HK-2 (cell line): ENCODE results near the gene PDZRN3.

Experiments
- DNase-seq: peaks from one replicate; pipeline ENCODE4 v3.0.0-alpha.2; 2018; ENCODE audit not compliant: unreplicated experiment

Gene PDZRN3

DNA sequence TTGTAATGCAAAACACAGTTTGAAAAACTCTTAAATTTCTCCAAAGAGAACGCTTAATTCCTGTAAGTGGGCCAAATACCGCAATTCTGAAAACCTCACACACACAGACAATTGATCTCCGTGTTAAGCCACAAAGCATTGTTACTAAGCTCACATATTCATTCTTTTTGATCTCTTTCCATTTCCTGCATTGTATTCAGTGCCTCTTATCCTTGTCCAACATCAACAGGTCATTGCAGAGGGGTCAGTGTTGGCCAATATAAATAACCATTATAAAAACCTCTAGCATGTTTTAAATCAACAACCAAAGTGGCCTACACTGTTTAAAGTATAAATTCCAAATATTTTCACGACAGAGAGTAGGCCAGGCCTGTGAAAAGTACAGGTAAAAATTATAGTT is 171.1 kb downstream of the PDZRN3 start:
- DNase-seq: no peak

GRCh38 chr3:73452729-73453128 is 172.0 kb downstream of the PDZRN3 start:
- no peak for DNase-seq

DNA sequence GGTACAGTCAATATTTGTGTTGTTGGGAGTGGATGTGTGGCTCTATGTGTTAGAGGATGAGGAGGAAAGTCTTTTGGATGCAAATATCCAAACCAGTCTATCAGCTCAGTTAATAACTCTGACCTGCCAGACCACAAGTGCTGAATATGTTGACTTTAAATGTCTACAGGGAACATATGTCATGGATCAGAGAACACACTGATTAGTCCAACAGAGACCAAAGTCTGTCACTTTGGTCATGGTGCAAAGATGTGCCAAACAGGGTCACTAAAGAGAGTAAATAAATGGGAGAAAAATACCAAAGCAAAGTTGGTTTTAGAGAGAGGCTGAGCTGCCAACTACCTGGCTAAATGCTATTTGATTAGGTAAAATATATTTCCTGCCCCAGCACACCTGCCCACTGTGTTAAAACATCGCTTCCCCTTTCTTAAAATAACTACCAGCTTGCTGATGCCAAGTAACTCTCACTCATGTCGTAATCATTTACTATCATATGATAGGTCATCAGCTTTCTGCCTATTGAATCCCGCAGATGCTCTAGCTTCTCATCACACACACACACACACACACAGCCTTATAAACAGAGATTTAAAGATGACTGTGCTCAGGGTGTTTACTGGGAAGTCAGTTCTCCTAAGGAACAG is 173.3 kb downstream of the PDZRN3 start:
- DNase-seq: no peak

GRCh38 chr3:73449774-73450173 is 175.0 kb downstream of the PDZRN3 start:
- DNase-seq: no peak

- no peak for DNase-seq
These were observed 175.9 kb downstream of the PDZRN3 start for GRCh38 chr3:73448761-73449301.

DNA sequence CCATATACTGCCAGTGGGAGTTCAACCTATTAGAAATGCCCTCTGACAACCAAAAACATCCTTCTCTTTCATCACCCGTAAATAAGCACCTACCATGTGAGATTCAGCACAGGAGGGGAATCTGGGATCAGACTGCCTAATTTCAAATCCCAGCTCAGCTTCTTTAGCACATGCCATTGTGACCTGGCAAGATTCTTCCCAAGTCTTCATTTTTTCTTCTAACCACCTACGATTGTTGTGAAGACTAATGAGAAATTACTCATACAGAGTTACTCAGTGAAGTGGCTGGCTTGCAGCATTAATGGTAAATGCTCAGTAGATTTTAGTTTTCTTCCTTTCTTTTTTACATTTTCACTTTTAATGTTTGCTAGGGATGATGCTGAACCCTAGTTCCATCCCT is 176.7 kb downstream of the PDZRN3 start:
- DNase-seq: no peak

DNA sequence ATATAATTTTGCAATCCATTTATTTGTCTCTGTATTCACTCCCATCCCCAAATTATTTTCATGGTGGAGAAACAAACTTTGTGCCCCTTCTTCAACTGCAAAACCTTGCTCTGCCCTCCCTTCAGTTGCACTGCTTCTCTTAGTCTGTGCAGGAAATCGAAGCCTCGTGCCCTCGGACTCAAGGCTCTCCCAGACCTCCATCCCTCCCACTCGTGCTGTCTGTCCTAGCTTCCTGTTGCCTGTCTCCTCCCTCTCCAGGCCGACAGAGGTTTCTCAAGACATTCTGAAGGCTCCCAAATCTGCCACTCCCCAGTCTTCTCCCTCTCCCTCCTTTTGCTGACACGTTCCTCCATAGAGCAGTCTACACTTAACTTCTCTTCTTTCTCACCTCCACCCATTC is 177.6 kb downstream of the PDZRN3 start:
- no peak for DNase-seq

- no peak for DNase-seq
These were observed 178.2 kb downstream of the PDZRN3 start for GRCh38 chr3:73446467-73447110.

- no peak for DNase-seq
These were observed 181.9 kb downstream of the PDZRN3 start for GRCh38 chr3:73442886-73443285.

DNA sequence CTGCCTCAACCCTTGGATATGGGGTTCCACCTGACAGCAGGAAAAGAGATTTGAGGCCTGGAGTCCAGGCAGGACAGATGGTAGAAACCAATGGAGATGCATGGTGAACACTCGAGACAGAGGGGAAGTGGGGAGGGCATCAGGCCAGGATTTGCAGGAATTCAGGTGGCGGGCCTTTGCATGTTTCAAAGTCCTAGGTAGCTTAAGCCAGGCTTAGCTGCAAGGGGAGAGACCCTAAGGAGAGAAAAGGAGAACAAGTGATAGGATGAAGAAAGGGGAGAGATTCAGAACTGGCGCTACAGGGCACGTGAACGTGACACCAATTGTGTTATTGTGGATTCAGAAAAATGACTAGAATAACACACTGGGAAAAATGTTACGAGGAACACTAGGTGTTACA is 182.6 kb downstream of the PDZRN3 start:
- no peak for DNase-seq

GRCh38 chr3:73437828-73438227 is 186.9 kb downstream of the PDZRN3 start:
- DNase-seq: no peak

DNA sequence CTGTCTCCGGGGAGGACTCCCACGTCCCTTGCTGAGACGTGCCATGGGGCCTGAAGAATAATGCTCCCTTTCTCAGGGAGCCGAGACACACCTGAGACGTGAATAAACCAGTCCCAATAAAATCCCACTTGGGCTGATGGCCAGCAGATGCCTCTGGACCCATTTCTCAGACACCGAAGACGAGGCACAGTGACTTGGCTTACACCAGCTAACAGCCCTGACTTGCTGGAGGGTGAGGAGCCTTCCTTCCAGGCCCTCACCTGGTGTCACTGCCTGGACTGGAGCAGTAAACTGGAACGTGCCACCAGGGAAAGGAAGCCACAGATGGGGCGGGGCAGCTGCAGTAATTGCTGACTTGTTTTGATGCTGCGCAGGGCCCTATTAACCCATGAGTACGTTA is 189.7 kb downstream of the PDZRN3 start:
- no peak for DNase-seq

GRCh38 chr3:73433687-73434086 is 191.1 kb downstream of the PDZRN3 start:
- DNase-seq: no peak

GRCh38 chr3:73433079-73433478 is 191.7 kb downstream of the PDZRN3 start:
- DNase-seq: no peak

DNA sequence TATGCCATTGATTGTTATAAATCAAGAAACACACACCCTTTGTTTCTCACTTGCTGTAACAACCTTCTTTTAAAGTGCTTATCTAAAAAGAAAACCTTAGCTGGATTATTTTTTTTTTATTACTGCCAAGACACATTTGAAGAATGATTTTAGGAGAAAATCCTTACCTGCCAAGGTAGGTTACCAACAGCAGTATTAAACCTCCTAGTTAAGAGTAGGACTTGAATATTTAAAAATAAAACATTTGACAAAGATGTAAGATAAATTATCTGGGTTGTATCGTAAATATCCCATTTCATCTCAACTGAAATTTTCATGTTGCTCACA is 192.1 kb downstream of the PDZRN3 start:
- DNase-seq: no peak

GRCh38 chr3:73432023-73432705 is 192.6 kb downstream of the PDZRN3 start:
- DNase-seq: no peak

- no peak for DNase-seq
These were observed 193.4 kb downstream of the PDZRN3 start for GRCh38 chr3:73431183-73431900.

DNA sequence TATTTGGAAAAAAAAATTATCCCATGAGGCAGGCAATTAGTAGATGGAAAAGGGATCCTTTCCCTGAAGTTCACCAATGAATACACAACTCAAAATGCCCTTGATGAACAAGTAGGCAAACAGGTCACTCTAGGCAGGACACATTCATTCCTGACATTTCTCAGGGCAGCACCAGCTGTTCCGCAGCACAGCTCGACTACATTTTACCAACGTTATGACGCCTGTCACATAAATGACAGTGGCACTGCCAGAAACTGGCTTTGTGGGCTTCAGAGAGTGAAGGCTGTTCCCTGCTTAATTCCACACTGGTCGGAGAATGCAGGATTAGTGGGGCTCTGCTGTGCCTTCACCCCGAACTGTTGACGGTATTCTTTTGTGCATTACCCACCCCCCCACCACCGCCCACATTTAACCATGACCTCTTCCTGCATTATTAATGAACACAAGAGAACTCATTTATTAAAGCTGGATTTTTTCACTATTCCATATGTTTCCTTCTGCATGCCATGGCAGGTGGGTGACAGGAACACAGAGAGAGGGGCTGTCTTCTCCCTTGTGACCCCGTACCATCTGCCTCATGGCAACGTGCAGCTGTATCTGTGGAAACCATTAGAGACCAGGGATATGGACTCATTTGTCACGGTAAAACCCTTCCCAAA is 197.6 kb downstream of the PDZRN3 start:
- no peak for DNase-seq

GRCh38 chr3:73426606-73427005 is 198.1 kb downstream of the PDZRN3 start:
- no peak for DNase-seq

DNA sequence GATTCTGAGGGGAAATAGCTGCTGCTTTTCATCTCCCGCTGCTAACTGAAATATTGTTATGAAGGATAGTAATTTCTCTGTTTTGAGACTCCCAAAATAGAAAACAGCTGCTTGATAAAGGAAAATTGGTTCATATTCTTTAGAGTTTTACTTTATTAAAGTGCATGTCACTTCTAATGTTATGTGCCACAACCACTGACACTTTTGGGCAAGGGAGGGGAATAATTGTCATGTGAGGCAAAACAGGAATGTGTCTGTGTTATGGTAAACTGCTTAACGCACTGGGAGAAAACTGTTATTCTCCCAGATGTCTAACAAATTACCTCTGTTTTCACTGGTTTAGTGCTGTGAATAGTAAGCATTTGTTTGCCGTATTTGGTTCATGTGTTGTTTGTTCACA is 201.6 kb downstream of the PDZRN3 start:
- no peak for DNase-seq

DNA sequence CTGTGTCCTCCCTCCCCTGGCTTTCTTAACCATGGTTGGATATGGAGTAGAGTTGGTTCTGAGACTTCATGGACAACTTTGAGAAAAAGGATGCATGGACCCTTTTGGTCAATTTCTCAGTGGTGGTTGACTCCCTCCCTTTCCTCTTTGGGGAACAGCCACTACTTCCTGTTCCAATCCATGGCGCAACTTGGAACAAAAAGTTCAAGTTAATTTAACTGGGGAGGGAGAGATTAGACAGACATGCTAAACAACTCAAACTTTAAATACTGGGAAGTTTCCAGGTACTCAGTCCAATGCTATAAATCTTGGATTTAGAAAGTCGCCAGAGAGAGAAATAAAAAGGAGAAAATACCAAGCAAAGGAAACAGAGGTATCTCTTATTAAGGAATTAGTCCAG is 202.2 kb downstream of the PDZRN3 start:
- no peak for DNase-seq

DNA sequence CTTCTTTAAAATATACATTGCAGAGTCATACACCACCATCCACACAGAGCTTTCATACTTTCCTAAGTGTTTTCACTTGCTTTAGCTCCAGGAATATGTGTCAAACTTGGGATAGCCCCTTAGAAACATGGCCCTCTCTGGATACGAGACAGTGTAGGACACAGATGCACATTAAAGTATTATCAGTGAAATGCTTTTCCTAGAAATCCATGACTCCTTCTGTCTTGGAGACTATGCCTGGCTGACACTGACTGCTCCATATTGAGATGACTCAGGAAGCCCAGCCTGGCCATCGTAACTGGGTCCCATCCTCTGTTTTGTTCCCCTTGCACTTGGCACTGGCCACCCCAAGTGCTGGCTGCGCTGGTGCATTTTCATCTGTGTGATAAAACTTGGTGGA is 204.8 kb downstream of the PDZRN3 start:
- no peak for DNase-seq
